Astrocyte of the cerebellum (primary cell): ENCODE data around the gene TUBB.

Experiments used
- DNase-seq: peaks from one replicate; pipeline ENCODE4 v3.0.0-alpha.2; 2011; ENCODE audit warnings: low read depth
- H3K4me3 ChIP-seq: 2 replicates; pipeline ENCODE4 v1.5.1; 2011; ENCODE audit warnings: mild to moderate bottlenecking, low read depth, low read length, moderate library complexity
- CTCF ChIP-seq: IDR thresholded peaks from 2 replicates; pipeline ENCODE4 v1.5.1; 2012; ENCODE audit warnings: low read length, low read depth, moderate library complexity, mild to moderate bottlenecking; ENCODE audit errors: missing control alignments
- in situ Hi-C: cut with HindIII; loops from 2 replicates; pipeline ENCODE4 v1.10.0; 2017; ENCODE audit warnings: low sequenced_read_pairs

The TUBB gene

DNA sequence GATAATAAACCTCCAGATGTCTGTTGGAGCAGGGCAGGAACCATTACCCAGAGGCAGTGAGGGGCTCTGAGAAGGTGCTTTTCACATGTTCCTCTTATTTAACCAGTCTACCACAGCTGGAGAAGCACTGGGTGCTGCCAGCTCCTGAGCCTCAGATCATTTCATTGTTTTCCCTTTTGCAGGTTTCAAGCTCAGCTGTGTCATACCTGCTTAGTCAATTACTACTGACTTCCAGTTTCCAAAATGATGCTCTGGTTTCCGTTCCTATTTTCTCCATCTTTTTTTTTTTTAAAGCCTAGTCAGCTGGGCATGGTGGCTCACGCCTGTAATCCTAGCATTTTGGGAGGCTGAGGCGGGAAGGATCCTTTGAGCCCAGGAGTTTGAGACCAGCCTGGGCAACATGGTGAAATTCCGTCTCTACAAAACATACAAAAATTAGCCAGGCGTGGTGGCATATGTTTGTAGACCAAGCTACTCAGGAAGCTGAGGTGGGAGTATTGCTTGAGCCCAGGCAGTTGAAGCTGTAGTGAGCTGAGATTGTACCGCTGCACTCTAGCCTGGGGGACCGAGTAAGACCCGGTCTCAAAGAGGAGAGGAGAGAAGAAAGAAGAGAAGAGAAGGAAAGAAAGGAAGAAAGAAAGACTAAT, 15.6 kb downstream of the TUBB start:
- in situ Hi-C loops: loop anchor here (5.0 to 10.0 kb wide), 2 partner anchors 49 to 132 kb away; no protein-coding TSS in a partner anchor
- no peak overlapping the region for H3K4me3 ChIP-seq
- no peak for TF ChIP-seq CTCF
- no peak for DNase-seq

DNA sequence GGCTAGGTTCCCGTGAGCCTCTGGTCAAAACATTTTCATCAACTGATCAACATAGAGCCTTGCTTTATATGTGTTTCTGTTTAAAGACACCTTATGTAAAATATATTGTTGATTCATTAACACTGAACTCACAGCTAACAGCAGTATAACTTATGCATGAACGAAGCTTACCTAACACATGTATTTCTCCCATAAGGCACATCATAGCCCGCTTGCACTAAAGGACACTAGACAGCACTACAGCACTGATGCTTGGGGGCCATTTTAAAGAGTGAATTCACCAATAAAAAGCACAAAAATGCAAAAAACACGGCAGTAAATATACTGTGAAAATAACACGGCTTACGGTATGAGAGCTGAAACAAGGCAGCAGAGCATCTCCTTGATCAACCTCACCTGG, 18.4 kb downstream of the TUBB start:
- H3K4me3 ChIP-seq: no peak overlapping the region
- in situ Hi-C loops: loop anchor here (5.0 to 10.0 kb wide), 2 partner anchors 46 to 129 kb away; no protein-coding TSS in a partner anchor
- TF ChIP-seq CTCF: no peak
- DNase-seq: no peak

DNA sequence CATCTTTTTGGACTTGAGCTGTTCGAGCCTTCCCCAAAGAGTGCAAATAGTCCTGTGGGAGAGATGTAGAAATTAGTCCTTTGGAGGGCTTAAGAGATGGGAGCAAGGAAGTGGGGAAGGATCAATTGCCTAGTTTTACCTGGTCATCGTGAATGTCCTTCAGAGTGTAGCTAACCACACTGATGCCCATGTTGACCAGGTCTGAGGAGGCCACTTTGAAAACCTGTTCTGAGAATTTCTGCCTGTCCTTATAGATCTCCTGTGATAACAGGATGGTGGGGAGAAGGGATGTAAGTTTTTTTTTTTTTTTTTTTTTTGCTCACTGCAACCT, 20.4 kb downstream of the TUBB start:
- no peak for TF ChIP-seq CTCF
- no peak overlapping the region for H3K4me3 ChIP-seq
- in situ Hi-C loops: no loop called here
- no peak for DNase-seq

DNA sequence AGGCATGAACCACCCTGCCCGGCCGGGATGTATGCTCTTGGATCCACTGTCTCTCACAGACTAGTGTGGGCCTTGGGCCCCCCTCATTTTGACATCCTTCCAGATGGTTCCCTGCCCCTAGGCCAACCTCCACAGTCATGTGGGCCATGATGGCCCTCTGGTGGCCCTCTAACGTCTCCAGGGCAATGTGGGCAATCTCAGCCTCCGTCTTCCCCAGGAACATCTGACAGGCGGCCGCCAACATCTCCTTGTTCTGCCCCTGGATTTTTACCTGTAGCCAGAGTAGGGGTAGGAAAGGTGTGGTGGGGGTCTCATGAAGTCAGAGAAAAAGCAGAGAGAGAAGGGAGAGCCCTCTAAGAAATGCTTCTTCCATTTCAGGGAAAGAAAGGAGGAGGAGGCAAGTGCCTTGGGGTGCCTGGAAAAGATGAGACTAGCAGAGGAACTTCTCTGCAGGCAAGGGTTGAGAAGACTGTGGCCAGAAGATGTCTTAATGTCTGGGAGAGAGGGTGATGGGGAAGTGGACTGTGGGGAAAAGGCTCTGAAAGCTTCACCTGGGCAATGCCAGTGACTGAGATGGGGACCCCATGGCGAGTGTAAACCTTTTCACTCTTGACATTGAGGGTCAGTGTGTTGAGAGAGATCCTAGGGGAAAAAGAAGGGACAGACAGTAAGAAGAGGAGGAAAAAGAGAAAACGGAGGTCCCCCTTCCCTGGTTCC, 21.1 kb downstream of the TUBB start:
- no peak for DNase-seq
- in situ Hi-C loops: no loop called here
- peak overlapping the region; percentile 79 for H3K4me3 ChIP-seq
- no peak for TF ChIP-seq CTCF

DNA sequence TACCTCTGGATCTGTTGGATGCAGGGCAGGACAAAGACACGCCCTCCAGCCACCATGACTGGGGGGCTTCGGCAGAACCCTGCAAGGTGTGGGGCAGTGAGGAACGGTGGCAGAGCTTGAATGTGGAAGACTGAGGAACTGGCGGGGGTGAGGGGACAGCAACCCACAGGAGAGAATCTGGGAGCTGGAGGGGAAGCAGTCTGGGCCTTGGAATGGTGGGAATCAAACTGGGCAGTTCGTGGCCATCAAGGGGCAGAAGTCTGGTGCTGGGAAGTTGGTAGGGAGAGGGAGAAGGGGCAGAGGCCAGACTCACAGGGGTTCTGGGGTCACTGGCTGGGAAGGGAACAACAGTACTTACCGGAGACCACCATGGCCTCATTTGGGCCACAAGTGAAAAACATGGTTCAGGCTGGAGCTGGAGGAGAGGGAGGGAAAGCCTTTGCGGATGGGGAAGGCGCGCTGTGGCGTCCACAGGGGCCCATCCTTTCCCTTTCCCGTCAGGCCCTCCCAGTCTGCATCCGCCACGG, 21.7 kb downstream of the TUBB start:
- no peak for DNase-seq
- TF ChIP-seq CTCF: no peak
- peak overlapping the region; percentile 79 for H3K4me3 ChIP-seq
- in situ Hi-C loops: no loop called here

DNA sequence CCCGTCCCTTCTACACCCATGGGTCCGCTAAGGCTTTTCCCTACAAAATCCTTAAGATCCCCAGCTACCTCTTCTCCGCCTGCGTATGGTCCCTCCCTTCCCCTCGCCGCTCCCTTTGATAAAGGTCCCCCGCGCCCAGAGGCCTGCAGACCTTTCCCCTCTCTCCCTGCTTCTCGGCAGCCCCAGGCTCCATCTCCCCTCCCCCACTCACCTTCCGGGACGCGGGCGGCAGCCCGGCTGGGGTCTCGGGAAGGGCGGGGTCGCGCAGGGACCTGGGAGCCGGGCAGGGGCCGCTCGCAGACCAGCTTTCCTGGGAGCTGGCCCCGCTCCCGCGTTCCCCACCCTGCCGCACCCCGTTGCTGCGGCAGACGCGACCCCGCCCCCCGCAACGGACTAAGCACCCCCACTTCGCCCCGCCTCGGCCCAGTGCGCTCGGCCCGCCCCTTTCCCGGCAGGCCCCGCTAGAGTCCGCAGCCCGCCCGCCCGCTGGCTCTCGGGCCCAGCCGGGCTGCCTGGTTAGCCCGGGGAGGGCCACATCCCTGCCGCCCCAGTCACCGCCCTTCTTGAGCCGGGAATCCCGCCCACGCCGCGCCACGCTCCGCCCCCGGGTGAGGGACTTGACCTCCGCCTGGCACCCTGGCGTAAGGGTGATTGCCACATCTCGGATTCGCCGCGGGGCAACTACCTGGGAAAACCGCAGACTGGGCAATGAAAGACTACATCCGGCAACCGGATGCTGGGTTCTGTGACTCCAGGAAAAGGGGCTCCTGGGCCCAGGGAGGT, 22.4 kb downstream of the TUBB start, which contains the start of gene FLOT1:
Gene FLOT1 (minus strand): TSS at position 372 of the 783 bp plus-strand sequence. CDS start 498 bp downstream, outside the sequence.
- DNase-seq: peak; percentile 82
- TF ChIP-seq CTCF: no peak
- in situ Hi-C loops: no loop called here
- peak within 1 kb of the TSS; percentile 79 for H3K4me3 ChIP-seq
